NOMO-1 treated with DMSO at 0.1 percent for 48 hours (cell line): Measurements from ENCODE around the gene SFSWAP.
"Not testable (repeated sequence)": the region's sequence is repeated elsewhere in the genome, so short reads cannot be mapped to it uniquely, and the experiment has no call there.

Experiments used
- DNase-seq: peaks from one replicate; lab custom pipeline; 2025; ENCODE audit not compliant: unreplicated experiment; lab: John Stamatoyannopoulos, UW

SFSWAP gene

GRCh38 chr12:131701705-131702572 lies 9.0 kb upstream of the SFSWAP start:
- no peak for DNase-seq

DNA sequence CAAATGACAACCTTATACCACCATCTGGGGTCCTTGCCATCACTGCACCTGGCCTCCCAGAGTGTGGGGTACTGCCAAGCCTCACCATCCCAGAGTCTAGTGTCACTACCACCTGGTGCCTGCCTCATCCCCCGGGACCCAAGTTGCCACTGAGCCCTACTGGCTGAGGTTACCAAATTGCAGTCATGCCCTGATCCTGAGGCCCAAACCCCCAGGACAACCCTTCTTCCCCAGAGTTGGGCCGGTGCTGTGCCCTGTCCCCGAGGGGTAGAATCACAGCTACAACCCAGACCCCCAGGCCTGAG lies 8.4 kb upstream of the SFSWAP start:
- no peak for DNase-seq

- DNase-seq: no peak
Observed at GRCh38 chr12:131703161-131703560, 7.7 kb upstream of the SFSWAP start.

DNA sequence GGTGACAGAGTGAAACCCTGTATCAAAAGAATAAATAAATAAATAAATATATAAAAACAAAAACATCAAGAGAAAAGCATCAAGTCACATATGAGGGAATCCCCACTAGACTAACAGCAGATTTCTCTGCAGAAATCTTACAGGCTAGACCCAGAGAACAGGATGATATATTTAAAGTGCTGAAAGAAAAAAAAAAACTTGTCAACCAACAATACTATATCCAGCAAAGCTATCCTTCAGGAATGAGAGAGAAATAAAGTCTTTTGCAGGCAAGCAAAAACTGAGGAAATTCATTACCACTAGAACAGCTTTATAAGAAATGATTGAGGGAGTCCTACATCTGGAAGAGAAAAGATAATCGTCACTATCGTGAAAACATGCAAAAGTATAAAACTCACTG lies 6.4 kb upstream of the SFSWAP start:
- no peak for DNase-seq

- DNase-seq: not testable (repeated sequence)
Observed at GRCh38 chr12:131706709-131707108, 4.2 kb upstream of the SFSWAP start.

- no peak for DNase-seq
Observed at GRCh38 chr12:131709226-131709625, 1.7 kb upstream of the SFSWAP start.

GRCh38 chr12:131711551-131712205 lies 788 bp downstream of the SFSWAP start:
- DNase-seq: no peak

DNA sequence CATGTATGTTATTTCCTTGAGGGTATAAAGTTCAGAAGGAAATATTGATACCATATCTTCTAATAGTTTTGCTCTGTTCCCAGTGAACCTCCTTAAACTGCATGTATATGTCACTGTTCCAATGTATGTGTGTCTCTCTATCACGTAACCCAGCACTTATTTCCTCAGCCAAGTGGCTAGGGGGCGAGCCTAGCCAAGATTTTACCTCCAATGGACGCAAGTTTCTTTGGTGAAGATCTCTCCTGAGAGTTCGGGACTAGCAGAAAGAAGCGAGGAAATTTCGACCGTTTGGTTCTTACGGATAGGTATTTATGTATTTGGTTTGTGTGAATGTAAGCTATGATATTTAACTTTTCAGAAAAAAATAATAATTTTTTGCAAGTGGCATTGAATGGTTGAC lies 2.5 kb downstream of the SFSWAP start:
- DNase-seq: no peak

- no peak for DNase-seq
Observed at GRCh38 chr12:131714759-131715158, 3.9 kb downstream of the SFSWAP start.

GRCh38 chr12:131716282-131716681 lies 5.4 kb downstream of the SFSWAP start:
- no peak for DNase-seq

DNA sequence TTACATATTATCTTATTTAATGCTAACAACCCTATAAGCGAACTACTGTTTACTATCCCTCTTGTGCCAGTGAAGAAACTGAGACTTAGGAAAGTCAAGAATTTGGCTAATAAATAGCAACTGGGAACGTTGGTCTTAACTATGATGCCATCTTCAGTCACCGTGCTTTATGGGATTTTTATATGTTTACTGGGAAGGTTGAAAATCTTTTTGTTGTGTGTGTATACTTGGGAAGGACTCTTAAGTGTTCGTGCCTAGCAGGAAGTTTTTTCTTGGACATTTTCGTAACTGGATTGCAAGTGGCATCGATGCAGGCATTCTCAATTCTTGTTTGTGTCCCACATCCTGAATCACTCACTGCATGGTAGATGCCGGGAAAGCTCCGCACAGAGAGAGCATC lies 9.4 kb downstream of the SFSWAP start:
- no peak for DNase-seq

DNA sequence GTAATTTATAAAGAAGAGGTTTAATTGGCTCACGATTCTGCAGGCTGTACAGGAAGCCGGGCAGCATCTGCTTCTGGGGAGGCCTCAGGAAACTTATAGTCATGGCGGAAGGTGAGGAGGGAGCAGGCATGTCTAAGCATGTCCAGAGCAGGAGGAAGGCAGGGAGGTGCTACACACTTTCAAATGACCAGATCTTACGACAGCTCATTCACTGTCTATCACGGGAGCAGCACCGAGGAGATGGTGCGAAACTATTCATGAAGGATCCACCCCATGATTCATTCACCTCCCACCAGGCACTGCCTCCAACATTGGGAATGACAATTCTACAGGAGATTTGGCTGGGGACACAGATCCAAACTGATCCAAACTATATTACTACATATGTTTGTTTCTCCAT lies 10.0 kb downstream of the SFSWAP start:
- no peak for DNase-seq

DNA sequence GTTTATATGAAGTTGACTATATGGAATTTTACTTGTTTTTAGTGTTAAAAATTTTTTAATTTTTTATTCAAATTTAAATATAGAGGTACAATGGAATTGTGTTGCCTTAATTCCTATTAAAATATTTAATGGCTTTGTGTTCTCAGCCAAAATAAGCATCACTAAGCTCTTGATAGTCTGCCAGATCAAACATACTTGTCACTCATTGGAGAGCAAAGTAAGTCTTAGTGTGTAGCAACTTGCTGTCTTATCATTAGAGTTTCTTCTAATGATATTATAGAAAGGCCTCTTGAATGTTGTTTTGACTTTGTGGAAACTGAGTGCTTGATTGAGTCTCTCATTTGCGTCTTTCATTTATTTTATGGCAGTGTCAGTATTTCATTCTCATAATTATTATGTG lies 10.7 kb downstream of the SFSWAP start:
- DNase-seq: no peak

DNA sequence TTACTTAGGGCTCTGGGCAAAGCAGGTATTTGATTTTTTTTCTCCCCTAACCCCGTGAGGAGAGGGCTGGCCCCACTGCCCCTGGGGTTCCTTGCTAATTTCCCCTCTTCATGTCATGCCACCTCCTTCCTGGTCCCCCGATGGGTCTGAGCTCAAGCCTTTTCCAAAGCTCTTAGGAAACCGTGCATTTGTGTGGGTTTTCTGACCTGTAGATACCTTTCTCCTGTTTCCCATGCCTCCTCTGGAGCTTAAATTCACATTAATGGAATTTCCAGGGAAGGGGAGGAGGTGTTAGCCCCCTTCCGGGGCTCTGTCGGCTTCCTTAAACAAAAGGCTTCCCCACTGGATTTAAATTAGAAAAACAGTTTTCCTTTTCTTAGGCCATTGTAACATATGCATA lies 12.6 kb downstream of the SFSWAP start:
- no peak for DNase-seq

DNA sequence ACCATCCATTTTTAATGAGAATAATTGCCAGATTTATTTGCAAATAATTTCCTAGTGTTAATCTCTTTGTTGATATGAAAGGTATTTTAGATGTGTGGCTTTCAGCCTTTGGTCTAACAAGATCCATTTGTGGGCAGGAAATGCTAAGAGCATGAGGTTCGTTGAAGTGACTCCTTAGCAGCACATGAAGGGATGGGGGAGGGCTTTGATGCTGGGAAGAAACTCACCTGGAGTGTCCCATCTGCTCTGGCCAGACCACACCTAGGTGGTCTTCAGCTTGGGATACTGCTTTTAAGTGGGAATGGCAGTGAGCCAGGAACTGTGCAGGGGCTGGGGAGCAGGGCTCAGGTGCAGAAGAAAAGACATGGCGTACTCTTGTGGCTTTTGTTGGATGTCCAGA lies 13.6 kb downstream of the SFSWAP start:
- no peak for DNase-seq

GRCh38 chr12:131725503-131725902 lies 14.6 kb downstream of the SFSWAP start:
- DNase-seq: no peak

GRCh38 chr12:131728720-131729119 lies 17.8 kb downstream of the SFSWAP start:
- no peak for DNase-seq

GRCh38 chr12:131729254-131729955 lies 18.5 kb downstream of the SFSWAP start:
- no peak for DNase-seq

GRCh38 chr12:131732996-131733615 lies 22.2 kb downstream of the SFSWAP start:
- no peak for DNase-seq

GRCh38 chr12:131733874-131734273 lies 23.0 kb downstream of the SFSWAP start:
- no peak for DNase-seq

DNA sequence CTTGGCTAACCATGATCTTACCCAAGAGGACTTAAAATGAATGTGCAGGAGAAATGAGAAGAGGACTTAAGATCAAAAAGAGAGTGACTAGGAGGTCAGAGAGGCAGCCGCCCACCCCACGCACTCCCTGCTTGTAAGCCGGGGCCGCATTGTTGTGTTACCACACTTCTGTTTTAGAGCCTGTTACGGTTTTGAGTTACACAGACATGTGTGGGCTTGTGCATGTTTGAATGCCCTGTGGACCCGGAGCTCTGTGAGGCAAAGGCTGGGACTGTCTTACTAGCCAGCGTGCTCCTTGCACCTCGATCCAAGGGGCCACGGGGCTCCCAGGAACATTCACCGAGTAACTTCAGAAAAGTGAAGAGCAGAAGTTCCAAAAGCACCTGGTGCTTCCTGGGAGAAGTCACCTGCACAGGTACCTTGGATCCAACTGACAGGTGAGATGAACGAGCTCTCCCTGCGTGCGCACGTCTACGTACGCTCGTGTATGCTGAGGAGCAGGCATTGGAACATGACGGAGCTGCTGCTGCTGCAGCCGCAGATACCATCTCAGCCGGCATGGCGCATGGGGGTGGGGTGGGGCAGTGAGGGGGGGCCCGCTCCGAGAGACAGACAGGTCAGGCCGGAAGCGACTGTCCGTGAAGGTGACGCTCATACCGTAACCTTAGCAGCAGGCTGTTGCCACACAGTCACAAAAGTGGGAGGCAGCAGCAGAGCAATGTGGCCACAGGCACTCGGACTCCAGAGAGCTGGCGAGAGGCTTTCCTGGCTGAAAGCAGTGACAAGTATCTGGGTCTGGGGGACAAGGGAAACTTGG lies 23.7 kb downstream of the SFSWAP start:
- DNase-seq: no peak
